Neutrophil (primary cell): ENCODE measurements around the gene KRTAP12-2.
"Not testable (repeated sequence)": the region's sequence is repeated elsewhere in the genome, so short reads cannot be mapped to it uniquely, and the experiment has no call there.

Experiments used
- H3K27ac ChIP-seq: fragments of 200-600 bp; sonication (generic); 2 replicates; pipeline ENCODE4 v1.5.1; 2016; ENCODE audit warnings: mild to moderate bottlenecking, moderate library complexity
- H3K27me3 ChIP-seq: fragments of 200-600 bp; sonication (generic); 2 replicates; pipeline ENCODE4 v1.6.0; 2016; ENCODE audit warnings: mild to moderate bottlenecking
- H3K36me3 ChIP-seq: fragments of 200-600 bp; sonication (generic); 2 replicates; pipeline ENCODE4 v1.5.1; 2017
- H3K4me1 ChIP-seq, 2 experiments: fragments of 200-600 bp in 1 of 2; sonication (generic) in 1 of 2; 1 replicate in 1 of 2; 2 replicates in 1 of 2; pipeline versions ENCODE4 v1.5.1 to v1.6.1; 2013 to 2016; ENCODE audit warnings: low read depth in 1 of 2, low read length in 1 of 2, mild to moderate bottlenecking in 1 of 2, moderate library complexity in 1 of 2; ENCODE audit not compliant: control insufficient read depth in 1 of 2, insufficient read depth in 1 of 2
- H3K4me3 ChIP-seq, 2 experiments: fragments of 200-600 bp in 1 of 2; sonication (generic) in 1 of 2; 1 replicate in 1 of 2; 2 replicates in 1 of 2; pipeline ENCODE4 v1.5.1; 2013 to 2016; ENCODE audit warnings: low read depth in 1 of 2, low read length in 1 of 2, mild to moderate bottlenecking in 1 of 2, moderate library complexity in 1 of 2
- H3K9me3 ChIP-seq: fragments of 200-600 bp; sonication (generic); 2 replicates; pipeline ENCODE4 v1.5.1; 2016
- CTCF ChIP-seq: fragments of 200-600 bp; sonication (generic); IDR thresholded peaks from 2 replicates; pipeline ENCODE4 v1.5.1; 2016; ENCODE audit warnings: antibody characterized with exemption

Gene KRTAP12-2

GRCh38 chr21:44699502-44700001, 32.8 kb upstream of the KRTAP12-2 start:
- no peak overlapping the region for H3K4me3 ChIP-seq
- no peaks in the 10 kb centered on the region for H3K4me1 ChIP-seq
- peaks cover 100% of the 10 kb centered on the region for H3K27me3 ChIP-seq
- TF ChIP-seq CTCF, result no peak
- H3K27ac ChIP-seq, result no peak overlapping the region
- H3K36me3 ChIP-seq, result no peaks in the 10 kb centered on the region
- no peaks in the 10 kb centered on the region for H3K9me3 ChIP-seq

- Histone ChIP-seq H3K27me3 (peaks cover 88% of the 10 kb centered on the region), H3K27ac (no peak overlapping the region), H3K9me3 (no peaks in the 10 kb centered on the region), H3K4me1 (no peaks in the 10 kb centered on the region), H3K36me3 (no peaks in the 10 kb centered on the region), H3K4me3 (no peak overlapping the region)
- TF ChIP-seq CTCF, result no peak
Observed at GRCh38 chr21:44697811-44698734, 31.3 kb upstream of the KRTAP12-2 start.

GRCh38 chr21:44697172-44697810, 30.6 kb upstream of the KRTAP12-2 start, which contains the start of gene KRTAP10-12:
Gene KRTAP10-12 (plus strand): TSS chr21:44697172. CDS start chr21:44697202, 30 bp downstream.
- peaks cover 80% of the 10 kb centered on the region for H3K27me3 ChIP-seq
- not testable (repeated sequence) for H3K36me3 ChIP-seq, H3K4me3 ChIP-seq, H3K4me1 ChIP-seq, H3K27ac ChIP-seq, H3K9me3 ChIP-seq

GRCh38 chr21:44696572-44696971, 29.8 kb upstream of the KRTAP12-2 start:
- no peak for TF ChIP-seq CTCF
- Histone ChIP-seq H3K27me3 (peaks cover 73% of the 10 kb centered on the region), H3K36me3 (no peaks in the 10 kb centered on the region), H3K4me3 (no peak overlapping the region), H3K9me3 (no peaks in the 10 kb centered on the region), H3K4me1 (no peaks in the 10 kb centered on the region), H3K27ac (no peak overlapping the region)

GRCh38 chr21:44695641-44696040, 28.9 kb upstream of the KRTAP12-2 start:
- Histone ChIP-seq H3K4me1 (no peaks in the 10 kb centered on the region), H3K27ac (no peak overlapping the region), H3K4me3 (no peak overlapping the region), H3K27me3 (peaks cover 71% of the 10 kb centered on the region), H3K9me3 (no peaks in the 10 kb centered on the region), H3K36me3 (no peaks in the 10 kb centered on the region)
- no peak for TF ChIP-seq CTCF

- Histone ChIP-seq H3K4me1 (no peaks in the 10 kb centered on the region), H3K27me3 (peaks cover 71% of the 10 kb centered on the region), H3K9me3 (no peaks in the 10 kb centered on the region), H3K27ac (no peak overlapping the region), H3K4me3 (no peak overlapping the region), H3K36me3 (no peaks in the 10 kb centered on the region)
- TF ChIP-seq CTCF, result no peak
Observed at GRCh38 chr21:44695184-44695583, 28.5 kb upstream of the KRTAP12-2 start.
